Measurements from ENCODE around the gene BRWD1. TPM values are rescaled to one million over a fixed set of nuclear protein-coding genes. Genes with fewer than 3 reads are reported as not detected.

The BRWD1 gene
- total and polyA plus RNA-seq, 2 of the 13 experiments (the other 11 are each of a cell fraction or from before 2014, with no cell fraction given): 13.9 to 28.0 TPM

DNA sequence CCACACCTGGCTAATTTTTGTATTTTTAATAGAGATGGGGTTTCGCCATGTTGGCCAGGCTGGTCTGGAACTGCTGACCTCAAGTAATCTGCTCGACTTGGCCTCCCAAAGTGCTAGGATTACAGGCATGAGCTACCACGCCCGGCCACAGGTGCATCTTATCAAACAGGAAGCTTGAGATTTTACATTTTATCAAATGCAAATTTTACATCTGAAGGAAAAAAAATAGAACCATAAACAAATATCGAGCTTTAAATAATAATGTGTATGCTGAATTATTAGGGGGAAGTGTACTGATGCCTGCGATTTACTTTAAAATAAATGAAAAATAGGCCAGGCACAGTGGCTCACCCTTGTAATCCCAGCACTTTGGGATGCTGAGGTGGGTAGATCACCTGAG lies 16.6 kb upstream of the BRWD1 start:
- H3K4me3 ChIP-seq (replicated peaks in 1 of 3; ENCODE audit: insufficient read depth in 1 of 3, low read depth in 2 of 3, low read length in 3 of 3): no peak overlapping the region
- no TSS peak for BruUV-seq (replicated peaks)
- H3K27ac ChIP-seq (ENCODE audit: extremely low read length, insufficient read depth, low read length): no peak overlapping the region
- H3K4me1 ChIP-seq (ENCODE audit: insufficient read depth, low read length): peaks cover 11% of the 10 kb centered on the region
- no peak for DNase-seq (ENCODE audit: low spot score)
- H4K20me1 ChIP-seq (ENCODE audit: insufficient read depth, low read length): no peaks in the 10 kb centered on the region
- H2AFZ ChIP-seq (ENCODE audit: low read length): no peak overlapping the region
- ChIA-PET CTCF (ENCODE audit: low intra/inter-chr PET ratio, low total read pairs) (no interaction called here), POLR2A (no interaction called here)
- no peak for FAIRE-seq
- no peaks in the 10 kb centered on the region for H3K36me3 ChIP-seq (replicated peaks in 1 of 2; ENCODE audit: control insufficient read depth in 1 of 2, insufficient read depth in 2 of 2, low read length in 2 of 2)
- H3K79me2 ChIP-seq (ENCODE audit: insufficient read depth, low read length): no peaks in the 10 kb centered on the region
- no peaks in the 10 kb centered on the region for H3K9me3 ChIP-seq (ENCODE audit: low read length)
- no peak overlapping the region for H3K4me2 ChIP-seq (ENCODE audit: low read depth, low read length)
- intact Hi-C loops (cut with micrococcal nuclease; ENCODE audit: unreplicated experiment) (no loop called here), in situ Hi-C loops (cut with HindIII; ENCODE audit: extremely low pct_ligation_motif_present, low pct_unique_long_range_greater_than_20kb) (no loop called here)
- H3K9ac ChIP-seq (ENCODE audit: insufficient read depth, low read depth, low read length): no peak overlapping the region
- H3K27me3 ChIP-seq (ENCODE audit: control insufficient read depth in 1 of 2, insufficient read depth in 2 of 2, low read length in 2 of 2): no peaks in the 10 kb centered on the region
- TF ChIP-seq CCDC6 (CRISPR knock-in tag; IDR thresholded peaks at IDR 0.05): no peak
- no peak for TF ChIP-seq ZSCAN9 (CRISPR knock-in tag; IDR thresholded peaks at IDR 0.05; ENCODE audit: borderline replicate concordance)
- TF ChIP-seq, protein P1, sequence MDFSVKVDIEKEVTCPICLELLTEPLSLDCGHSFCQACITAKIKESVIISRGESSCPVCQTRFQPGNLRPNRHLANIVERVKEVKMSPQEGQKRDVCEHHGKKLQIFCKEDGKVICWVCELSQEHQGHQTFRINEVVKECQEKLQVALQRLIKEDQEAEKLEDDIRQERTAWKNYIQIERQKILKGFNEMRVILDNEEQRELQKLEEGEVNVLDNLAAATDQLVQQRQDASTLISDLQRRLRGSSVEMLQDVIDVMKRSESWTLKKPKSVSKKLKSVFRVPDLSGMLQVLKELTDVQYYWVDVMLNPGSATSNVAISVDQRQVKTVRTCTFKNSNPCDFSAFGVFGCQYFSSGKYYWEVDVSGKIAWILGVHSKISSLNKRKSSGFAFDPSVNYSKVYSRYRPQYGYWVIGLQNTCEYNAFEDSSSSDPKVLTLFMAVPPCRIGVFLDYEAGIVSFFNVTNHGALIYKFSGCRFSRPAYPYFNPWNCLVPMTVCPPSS (IDR thresholded peaks at IDR 0.05): no peak
- TF ChIP-seq ZNF441 (CRISPR knock-in tag; IDR thresholded peaks at IDR 0.05; ENCODE audit: borderline replicate concordance): no peak
- no peak for TF ChIP-seq SMAD9 (CRISPR knock-in tag; IDR thresholded peaks at IDR 0.05)
- no peak for TF ChIP-seq ZFP41 (CRISPR knock-in tag; IDR thresholded peaks at IDR 0.05; ENCODE audit: borderline replicate concordance)
- no peak for TF ChIP-seq BRD4 (CRISPR knock-in tag; IDR thresholded peaks at IDR 0.05)
- no peak for TF ChIP-seq PHF21A (CRISPR knock-in tag; IDR thresholded peaks at IDR 0.05)
- TF ChIP-seq ZNF251 (CRISPR knock-in tag; IDR thresholded peaks at IDR 0.05): no peak
- no peak for TF ChIP-seq ZNF124 (CRISPR knock-in tag; IDR thresholded peaks at IDR 0.05)
- TF ChIP-seq NFE2L2 (IDR thresholded peaks at IDR 0.05; ENCODE audit: low read length): no peak
- no peak for TF ChIP-seq ZNF235 (CRISPR knock-in tag; IDR thresholded peaks at IDR 0.05; ENCODE audit: borderline replicate concordance)
- no peak for TF ChIP-seq ZNF775 (CRISPR knock-in tag; IDR thresholded peaks at IDR 0.05; ENCODE audit: borderline replicate concordance)
- TF ChIP-seq ZNF232 (CRISPR knock-in tag; IDR thresholded peaks at IDR 0.05; ENCODE audit: borderline replicate concordance): no peak
- ATAC-seq: no peak
- whole genome bisulfite sequencing (ENCODE audit: low lambda C conversion rate): 59% methylated on average over 6 of the region's 6 CpGs
